HL-60 (cell line): ENCODE measurements around the gene FSTL4.

Source experiments
- CTCF ChIP-seq: IDR thresholded peaks from one replicate; pipeline ENCODE4 v1.5.1; 2011; ENCODE audit warnings: low read length, control low read depth, inconsistent platforms; ENCODE audit not compliant: insufficient read depth
- POLR2AphosphoS5 ChIP-seq: IDR thresholded peaks from 2 replicates; pipeline ENCODE4 v1.6.1; 2012; ENCODE audit warnings: low read depth
- REST ChIP-seq: IDR thresholded peaks from 2 replicates; pipeline ENCODE4 v1.6.1; 2012; ENCODE audit warnings: low read depth; ENCODE audit not compliant: insufficient replicate concordance

GRCh38 chr5:133599600-133599999 is 12.7 kb downstream of the FSTL4 start:
- TF ChIP-seq POLR2AphosphoS5 (no peak), CTCF (no peak), REST (no peak)
